Activated gamma-delta T cell treated with anti-CD3 and anti-CD28 coated beads, Interleukin-2, amount 50 U/mL, for 16 hours (primary cell): ENCODE results near the gene CYP11A1.

ENCODE experiments used
- DNase-seq: peaks from one replicate; pipeline ENCODE4 v3.0.0-alpha.2; 2020; ENCODE audit warnings: low read depth

CYP11A1 gene

GRCh38 chr15:74320352-74321247 lies 46.8 kb downstream of the CYP11A1 start:
- no peak for DNase-seq

GRCh38 chr15:74319596-74320351 lies 47.7 kb downstream of the CYP11A1 start:
- no peak for DNase-seq

GRCh38 chr15:74319138-74319460 lies 48.3 kb downstream of the CYP11A1 start:
- no peak for DNase-seq

- DNase-seq, result no peak
Measured at GRCh38 chr15:74318376-74319137, 48.9 kb downstream of the CYP11A1 start.

- DNase-seq, result no peak
Measured at GRCh38 chr15:74317820-74318375, 49.5 kb downstream of the CYP11A1 start.

GRCh38 chr15:74316141-74316540 lies 51.3 kb downstream of the CYP11A1 start:
- no peak for DNase-seq

GRCh38 chr15:74315626-74316025 lies 51.8 kb downstream of the CYP11A1 start:
- DNase-seq, result no peak

- no peak for DNase-seq
Measured at GRCh38 chr15:74314795-74315438, 52.5 kb downstream of the CYP11A1 start.

GRCh38 chr15:74313889-74314288 lies 53.6 kb downstream of the CYP11A1 start:
- no peak for DNase-seq

- no peak for DNase-seq
Measured at GRCh38 chr15:74312445-74313007, 54.9 kb downstream of the CYP11A1 start.

GRCh38 chr15:74311734-74312444 lies 55.6 kb downstream of the CYP11A1 start:
- DNase-seq, result no peak

GRCh38 chr15:74307827-74308811 lies 59.3 kb downstream of the CYP11A1 start:
- DNase-seq, result no peak

GRCh38 chr15:74306781-74307217 lies 60.6 kb downstream of the CYP11A1 start:
- DNase-seq, result no peak

GRCh38 chr15:74305687-74306086 lies 61.8 kb downstream of the CYP11A1 start:
- DNase-seq, result no peak

GRCh38 chr15:74304431-74304830 lies 63.0 kb downstream of the CYP11A1 start:
- DNase-seq, result no peak

GRCh38 chr15:74303741-74304309 lies 63.6 kb downstream of the CYP11A1 start:
- DNase-seq, result no peak

- DNase-seq, result no peak
Measured at GRCh38 chr15:74302821-74303359, 64.6 kb downstream of the CYP11A1 start.

- no peak for DNase-seq
Measured at GRCh38 chr15:74301583-74302361, 65.7 kb downstream of the CYP11A1 start.
